ENCODE data around the gene ERCC4. TPM values are rescaled to one million over a fixed set of nuclear protein-coding genes. Genes with fewer than 3 reads are reported as not detected.

ERCC4 gene
- polyA plus RNA-seq, 3 donors, result 1.8 to 11.8 (median 5.9) TPM

DNA sequence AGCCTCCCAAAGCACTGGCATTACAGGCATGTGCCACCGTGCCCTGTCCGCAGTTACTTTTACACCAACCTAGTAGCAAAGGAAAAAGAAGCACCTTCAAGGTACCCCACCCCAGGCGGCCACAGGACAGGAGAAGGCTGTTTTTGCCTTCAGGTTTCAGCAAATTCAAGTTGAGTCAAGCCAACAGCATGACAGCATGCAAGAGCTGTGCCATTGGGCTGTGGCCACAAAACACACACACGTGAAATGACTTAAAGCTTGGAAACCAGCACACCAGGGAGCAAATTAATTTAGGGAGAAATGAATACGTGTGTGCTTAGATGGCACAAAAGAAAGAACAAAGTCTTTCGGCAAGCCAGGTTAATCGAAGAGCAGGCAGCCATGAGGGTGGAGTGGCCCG is 39.7 kb downstream of the ERCC4 start:
- H3K4me1 Mint-ChIP-seq, result peaks cover 24% of the 10 kb centered on the region
- H3K9me3 Mint-ChIP-seq, result peaks cover 0 to 5% (median 2%) of the 10 kb centered on the region in 7 donors
- intact Hi-C loops (cut with micrococcal nuclease), result loop anchor here in 1 of 2 donors (5.0 kb wide), 1 partner anchor 37 kb away; the partner anchor contains the start of gene ERCC4
- Histone ChIP-seq H3K79me2 (ENCODE audit: insufficient read depth, low read length) (no peaks in the 10 kb centered on the region), H2AFZ (ENCODE audit: insufficient read depth, low read depth, low read length, poor library complexity, severe bottlenecking) (no peak overlapping the region), H4K20me1 (ENCODE audit: insufficient read depth, low read length) (no peaks in the 10 kb centered on the region), H3K4me3 (replicated peaks in 1 of 3; ENCODE audit: low read depth in 2 of 3, low read length in 3 of 3) (no peak overlapping the region), H3K27me3 (ENCODE audit: control insufficient read depth in 2 of 2, insufficient read depth in 2 of 2, low read length in 2 of 2) (peaks cover 0 to 2% of the 10 kb centered on the region in 2 donors), H3K9me3 (replicated peaks in 1 of 2; ENCODE audit: control insufficient read depth in 1 of 2, insufficient read depth in 1 of 2, low read length in 2 of 2) (no peaks in the 10 kb centered on the region), H3K27ac (ENCODE audit: low read depth in 1 of 2, low read length in 2 of 2) (no peak overlapping the region), H3K4me1 (ENCODE audit: control insufficient read depth in 1 of 2, insufficient read depth in 2 of 2, low read length in 2 of 2) (peaks cover 24 to 26% of the 10 kb centered on the region in 2 donors), H3K36me3 (replicated peaks in 1 of 2; ENCODE audit: control insufficient read depth in 1 of 2, insufficient read depth in 2 of 2, low read length in 2 of 2) (no peaks in the 10 kb centered on the region), H3K9ac (ENCODE audit: insufficient read depth, low read length, poor library complexity, severe bottlenecking) (no peak overlapping the region), H3K4me2 (replicated peaks; ENCODE audit: extremely low read depth, low read length, poor library complexity, severe bottlenecking) (no peak overlapping the region)
- no peaks in the 10 kb centered on the region for H3K36me3 Mint-ChIP-seq
- WGBS (ENCODE audit: insufficient coverage), result 98% methylated on average over 6 of the region's 8 CpGs
- no peak overlapping the region for H3K4me3 Mint-ChIP-seq
- peaks cover 6 to 26% (median 18%) of the 10 kb centered on the region in 3 donors for H3K27me3 Mint-ChIP-seq (ENCODE audit: low read depth in 3 of 3)
- TF ChIP-seq CTCF (IDR thresholded peaks at IDR 0.05), result no peak
- no peak for DNase-seq
- H3K27ac Mint-ChIP-seq, result peak overlapping the region in 1 of 7 donors; percentile 32

DNA sequence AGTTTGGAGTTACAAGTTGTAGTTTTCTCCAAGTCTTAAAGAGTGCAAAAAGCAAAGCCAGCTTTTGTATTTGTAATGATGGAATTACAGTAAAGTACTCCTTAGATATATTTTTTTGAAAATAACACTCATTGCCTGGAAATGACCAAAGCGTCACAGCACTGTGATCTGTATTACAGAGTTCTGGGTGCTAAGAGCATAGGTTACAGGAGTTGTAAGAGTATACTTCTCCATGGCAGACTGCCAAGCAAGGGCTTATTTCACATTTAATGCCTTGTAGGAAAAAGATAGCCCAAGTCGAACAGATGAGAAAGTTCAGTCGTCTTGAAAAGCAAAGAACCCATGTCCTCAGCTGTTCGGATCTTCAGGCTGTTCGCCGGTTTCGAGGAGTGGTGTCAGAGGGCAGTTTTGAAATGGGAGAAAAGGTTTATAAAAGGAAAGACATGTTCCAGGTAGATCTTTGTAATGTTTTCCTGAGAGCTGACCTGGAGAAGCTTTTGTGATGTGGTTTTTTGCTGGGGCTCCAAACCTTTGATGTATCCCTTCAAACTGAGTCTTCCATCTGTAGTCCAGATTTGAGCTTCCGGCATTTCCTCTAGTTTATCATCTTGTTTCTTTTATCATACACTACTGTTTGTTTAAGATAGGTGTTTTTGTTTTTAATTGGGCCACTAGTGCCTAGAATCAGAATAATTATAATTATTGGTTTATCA is 41.3 kb downstream of the ERCC4 start:
- Mint-ChIP-seq H3K36me3 (no peaks in the 10 kb centered on the region), H3K4me3 (no peak overlapping the region), H3K4me1 (peaks cover 18% of the 10 kb centered on the region), H3K27ac (peak overlapping the region in 1 of 7 donors; percentile 61), H3K27me3 (ENCODE audit: low read depth in 3 of 3) (peaks cover 10 to 37% (median 22%) of the 10 kb centered on the region in 3 donors), H3K9me3 (peaks cover 0 to 7% (median 2%) of the 10 kb centered on the region in 7 donors)
- Histone ChIP-seq H4K20me1 (ENCODE audit: insufficient read depth, low read length) (no peaks in the 10 kb centered on the region), H3K9me3 (replicated peaks in 1 of 2; ENCODE audit: control insufficient read depth in 1 of 2, insufficient read depth in 1 of 2, low read length in 2 of 2) (no peaks in the 10 kb centered on the region), H3K27ac (ENCODE audit: low read depth in 1 of 2, low read length in 2 of 2) (no peak overlapping the region), H3K4me2 (replicated peaks; ENCODE audit: extremely low read depth, low read length, poor library complexity, severe bottlenecking) (no peak overlapping the region), H3K9ac (ENCODE audit: insufficient read depth, low read length, poor library complexity, severe bottlenecking) (no peak overlapping the region), H3K36me3 (replicated peaks in 1 of 2; ENCODE audit: control insufficient read depth in 1 of 2, insufficient read depth in 2 of 2, low read length in 2 of 2) (no peaks in the 10 kb centered on the region), H3K79me2 (ENCODE audit: insufficient read depth, low read length) (no peaks in the 10 kb centered on the region), H3K27me3 (ENCODE audit: control insufficient read depth in 2 of 2, insufficient read depth in 2 of 2, low read length in 2 of 2) (peaks cover 0 to 2% of the 10 kb centered on the region in 2 donors), H3K4me1 (ENCODE audit: control insufficient read depth in 1 of 2, insufficient read depth in 2 of 2, low read length in 2 of 2) (peaks cover 18 to 24% of the 10 kb centered on the region in 2 donors), H2AFZ (ENCODE audit: insufficient read depth, low read depth, low read length, poor library complexity, severe bottlenecking) (no peak overlapping the region), H3K4me3 (replicated peaks in 1 of 3; ENCODE audit: low read depth in 2 of 3, low read length in 3 of 3) (no peak overlapping the region)
- intact Hi-C loops (cut with micrococcal nuclease), result no loop called here
- WGBS (ENCODE audit: insufficient coverage), result 91% methylated on average over 6 of the region's 8 CpGs
- DNase-seq, result no peak
- no peak for TF ChIP-seq CTCF (IDR thresholded peaks at IDR 0.05)
